ENCODE results near the gene AKAP5.

The AKAP5 gene

GRCh38 chr14:64463195-64463594, 2.1 kb upstream of the AKAP5 start:
- FAIRE-seq = no peak

DNA sequence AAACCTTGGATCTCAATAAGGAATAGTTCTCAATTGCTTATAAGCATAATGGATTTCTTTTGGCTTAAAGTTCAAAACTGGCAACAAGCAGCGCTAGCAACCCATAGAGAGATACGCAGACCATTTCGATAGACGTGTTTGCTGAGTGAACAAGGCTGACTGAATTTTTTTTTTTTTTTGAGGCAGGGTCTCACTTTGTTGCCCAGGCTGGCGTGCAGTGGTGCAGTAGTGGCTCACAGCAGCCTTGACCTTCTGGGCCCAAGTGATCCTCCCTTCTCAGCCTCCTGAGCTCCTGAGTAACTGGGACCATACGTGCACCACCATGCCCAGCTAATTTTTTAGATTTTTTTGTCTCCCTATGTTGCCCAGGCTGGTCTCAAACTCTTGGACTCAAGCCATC, 1.4 kb upstream of the AKAP5 start:
- FAIRE-seq = no peak

DNA sequence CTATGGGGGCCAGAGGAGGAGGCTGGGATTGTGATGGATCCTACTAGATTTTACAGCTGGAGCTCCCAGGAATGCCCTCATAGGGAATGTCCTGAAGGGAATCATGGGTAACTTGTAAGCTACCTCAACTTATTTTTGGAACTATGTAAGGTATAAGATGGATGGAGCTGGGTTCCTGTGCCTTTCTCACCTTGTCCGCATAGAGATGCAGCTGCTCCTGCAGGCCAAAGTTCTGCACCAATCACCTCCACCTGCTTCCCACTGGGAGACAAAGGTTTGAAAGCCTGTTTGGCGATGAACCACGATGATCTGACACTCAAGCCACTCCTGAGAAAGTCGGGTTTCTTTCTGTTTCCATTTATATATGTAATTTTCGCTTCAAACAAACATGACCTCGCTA, 648 bp upstream of the AKAP5 start:
- FAIRE-seq = no peak

GRCh38 chr14:64465831-64466554, 694 bp downstream of the AKAP5 start:
- peak; percentile 15 for FAIRE-seq

DNA sequence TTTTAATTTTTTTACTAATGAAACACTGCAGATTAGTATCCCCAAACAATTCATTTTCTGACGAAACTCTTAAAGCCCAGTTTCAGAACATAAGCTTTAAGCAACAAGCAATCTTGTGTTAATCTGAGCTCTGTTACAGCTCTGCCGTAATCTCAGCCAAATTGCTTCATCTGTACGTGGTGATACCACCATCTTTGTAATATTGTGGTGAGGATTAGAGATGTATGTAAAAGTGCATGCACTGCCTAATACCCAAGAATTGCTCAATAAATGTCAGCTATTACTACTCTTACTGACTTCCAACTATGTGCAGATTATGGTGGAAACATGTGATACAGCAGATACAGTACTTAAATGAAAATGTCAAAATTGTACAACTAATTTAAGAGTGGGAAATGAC, 1.8 kb downstream of the AKAP5 start:
- FAIRE-seq = no peak

DNA sequence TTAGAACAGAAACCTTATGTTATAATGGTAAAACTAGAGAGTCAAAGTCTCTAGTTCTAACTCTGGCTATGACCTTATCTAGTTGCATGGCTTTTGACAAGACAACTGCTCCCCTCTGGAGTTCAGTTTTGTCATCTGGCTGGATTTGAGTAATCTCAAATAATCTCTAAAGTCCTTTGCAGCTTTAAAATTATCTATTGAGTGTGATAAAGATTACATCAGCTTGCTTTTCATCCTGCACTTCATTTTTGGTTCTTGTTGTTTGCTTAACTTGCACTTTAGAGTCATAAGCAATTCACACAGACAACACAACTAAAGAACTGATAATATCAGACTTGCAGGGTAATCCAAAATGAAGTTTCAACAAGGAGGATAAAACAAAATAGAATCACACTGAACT, 2.3 kb downstream of the AKAP5 start:
- no peak for FAIRE-seq

DNA sequence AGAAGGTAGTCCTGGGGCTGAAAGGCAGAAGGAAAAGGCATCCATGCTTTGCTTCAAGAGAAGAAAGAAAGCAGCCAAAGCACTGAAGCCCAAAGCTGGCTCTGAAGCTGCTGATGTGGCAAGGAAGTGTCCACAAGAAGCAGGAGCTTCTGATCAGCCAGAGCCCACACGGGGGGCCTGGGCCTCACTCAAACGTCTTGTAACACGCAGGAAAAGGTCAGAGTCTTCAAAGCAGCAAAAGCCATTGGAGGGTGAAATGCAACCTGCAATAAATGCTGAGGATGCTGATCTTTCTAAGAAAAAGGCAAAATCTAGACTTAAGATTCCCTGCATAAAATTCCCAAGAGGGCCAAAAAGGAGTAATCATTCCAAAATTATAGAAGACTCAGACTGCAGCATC, 3.2 kb downstream of the AKAP5 start:
- no peak for FAIRE-seq

DNA sequence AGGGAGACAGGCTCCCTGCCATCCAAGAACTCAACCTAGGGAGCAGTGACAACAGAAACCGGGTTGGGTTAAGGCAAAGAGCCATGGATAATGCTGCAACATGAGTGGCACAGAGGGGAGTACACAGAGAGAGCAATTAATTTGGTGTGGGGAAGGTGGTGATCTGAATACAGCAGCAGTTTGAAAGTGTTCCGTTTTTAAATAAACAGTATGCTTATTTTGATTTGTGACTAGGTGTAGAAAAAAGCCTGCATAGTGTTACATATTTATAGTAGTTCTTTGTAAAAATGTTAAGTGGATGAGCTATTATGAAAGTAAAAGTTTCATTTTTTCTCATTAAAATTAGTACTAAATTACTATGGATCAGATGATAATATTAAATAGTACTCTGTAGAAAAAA, 8.7 kb downstream of the AKAP5 start:
- peak; percentile 80 for FAIRE-seq

GRCh38 chr14:64474698-64475097, 9.4 kb downstream of the AKAP5 start:
- FAIRE-seq = no peak

- FAIRE-seq = no peak
These were observed 10.4 kb downstream of the AKAP5 start for GRCh38 chr14:64475585-64476273.

GRCh38 chr14:64476438-64476837, 11.1 kb downstream of the AKAP5 start:
- no peak for FAIRE-seq

DNA sequence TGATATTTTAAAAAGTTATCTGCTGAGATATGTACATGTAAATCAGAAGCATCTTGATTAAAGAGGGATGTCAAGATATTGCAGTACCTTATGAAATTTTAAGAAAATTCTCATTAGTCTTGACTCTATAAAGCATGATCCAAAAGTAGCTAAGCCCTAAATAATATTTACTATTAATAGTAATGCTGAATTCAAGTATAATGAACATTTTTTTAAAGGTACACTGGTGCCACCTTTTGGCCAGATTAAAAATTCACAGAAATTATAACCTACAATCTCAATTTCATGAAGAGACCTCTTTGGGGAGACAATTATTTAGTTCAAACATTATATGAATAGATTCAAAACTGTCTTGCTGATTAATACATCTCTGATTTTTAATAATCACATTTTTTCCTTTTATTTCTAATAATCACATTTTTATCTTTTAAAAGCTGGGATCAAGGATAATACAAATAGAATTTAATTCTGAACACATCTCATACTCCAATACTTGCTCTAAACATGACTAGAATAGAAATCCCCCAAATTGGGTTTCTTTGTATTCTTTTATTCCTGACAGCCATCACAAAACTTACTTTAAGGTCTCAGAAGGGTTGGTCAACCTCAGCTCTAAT, 13.4 kb downstream of the AKAP5 start:
- peak; percentile 97 for FAIRE-seq

GRCh38 chr14:64488590-64489099, 23.3 kb downstream of the AKAP5 start:
- FAIRE-seq = no peak

DNA sequence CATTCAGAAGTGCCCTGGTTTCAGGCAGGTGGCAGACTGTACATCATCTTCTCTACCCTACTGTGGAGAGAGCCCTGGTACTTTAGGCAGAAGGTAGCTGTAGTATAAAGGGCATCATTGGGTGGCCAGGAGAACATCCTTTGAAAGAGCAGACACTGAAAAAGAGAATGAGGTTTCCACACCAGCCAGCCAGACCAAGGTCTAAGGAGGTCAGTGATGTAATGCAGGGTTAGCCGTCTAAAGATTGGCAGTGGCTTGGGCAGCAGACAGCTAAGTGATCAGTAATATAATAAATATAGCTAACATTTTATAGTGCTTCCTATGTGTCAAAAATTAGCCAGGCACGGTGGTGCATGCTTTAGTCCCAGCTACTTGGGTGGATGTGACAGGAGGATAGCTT, 26.3 kb downstream of the AKAP5 start:
- no peak for FAIRE-seq

GRCh38 chr14:64493455-64493854, 28.2 kb downstream of the AKAP5 start:
- no peak for FAIRE-seq

- no peak for FAIRE-seq
These were observed 30.0 kb downstream of the AKAP5 start for GRCh38 chr14:64495252-64495651.

DNA sequence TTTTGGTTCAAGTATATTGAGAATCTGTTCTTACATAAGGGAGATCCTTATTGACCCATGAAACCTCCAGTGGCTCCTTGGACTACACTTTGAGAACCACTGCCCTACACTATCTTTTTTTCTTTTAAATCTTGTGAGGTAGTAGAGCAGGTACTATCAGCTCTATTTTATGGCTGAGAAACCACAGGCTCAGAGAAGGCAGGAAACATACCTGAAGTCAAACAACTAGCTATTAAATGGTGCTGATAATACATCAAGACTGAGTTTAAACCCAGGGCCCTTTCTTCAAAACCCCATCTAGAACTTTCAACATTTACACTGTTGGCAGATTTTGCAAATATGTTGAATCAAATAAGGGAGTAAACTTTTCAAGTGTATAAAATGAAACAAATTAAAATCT, 31.5 kb downstream of the AKAP5 start:
- no peak for FAIRE-seq

GRCh38 chr14:64500088-64500487, 34.8 kb downstream of the AKAP5 start:
- FAIRE-seq = no peak

DNA sequence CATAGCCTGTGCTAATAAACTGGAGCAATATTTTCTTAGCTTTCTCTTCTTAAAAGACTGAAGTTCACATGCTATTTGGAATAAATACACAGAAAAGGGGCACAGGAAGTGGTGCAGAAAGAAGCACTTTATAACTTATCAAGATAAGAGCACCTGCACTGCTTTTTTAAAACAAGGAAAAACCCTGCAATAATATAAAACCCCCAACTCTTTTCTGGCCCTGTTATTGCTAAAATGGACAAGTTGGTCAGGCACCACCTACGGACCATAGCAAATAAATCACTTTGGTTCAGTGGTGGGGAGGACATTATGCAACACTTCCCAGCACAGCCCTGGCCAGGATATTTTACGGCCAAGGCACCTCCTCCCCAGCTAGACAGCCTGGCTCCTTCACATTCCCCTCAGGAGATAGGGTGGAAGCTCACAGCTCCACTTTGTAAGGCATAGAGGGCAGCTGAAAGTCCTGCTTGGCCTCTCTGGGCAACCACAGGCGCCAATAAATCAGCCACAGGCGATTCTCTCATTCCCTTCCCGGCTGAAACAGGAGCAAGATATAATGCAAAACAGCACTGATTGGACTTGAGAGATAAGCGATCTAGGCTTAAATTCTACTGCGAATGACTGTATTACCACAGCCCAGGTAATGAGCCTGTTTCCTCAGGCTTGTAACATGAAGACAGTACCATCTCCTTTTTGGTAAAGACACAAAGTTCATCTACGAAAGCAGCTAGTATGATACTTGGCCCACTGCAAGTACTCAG, 36.3 kb downstream of the AKAP5 start:
- FAIRE-seq = no peak

DNA sequence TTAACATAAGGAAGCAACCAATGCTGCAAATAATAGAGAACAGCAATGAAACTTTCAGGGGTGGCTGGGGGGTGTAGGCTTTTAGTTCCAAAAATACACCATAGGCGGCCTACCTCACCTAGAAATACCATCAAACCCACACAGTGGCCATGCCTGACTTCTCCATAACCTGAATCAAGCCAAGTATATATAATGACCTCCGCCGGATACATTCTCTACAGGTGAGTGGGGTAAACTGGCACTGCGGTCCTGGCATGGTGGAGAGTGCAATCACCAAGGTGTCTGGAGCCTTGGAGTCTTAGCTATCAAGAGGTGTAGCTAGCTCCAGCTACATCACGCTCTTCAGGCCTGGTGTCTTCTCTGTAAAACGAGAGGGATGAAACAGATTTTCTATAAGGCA, 37.2 kb downstream of the AKAP5 start:
- FAIRE-seq = no peak

- no peak for FAIRE-seq
These were observed 37.7 kb downstream of the AKAP5 start for GRCh38 chr14:64502887-64503433.

- no peak for FAIRE-seq
These were observed 38.4 kb downstream of the AKAP5 start, which contains the start of gene ZBTB25 for GRCh38 chr14:64503434-64504309. Gene ZBTB25 (minus strand): TSS chr14:64503838. CDS start chr14:64490533, 13,305 bp downstream.

Data from G401.6 (cell line).